WERI-Rb-1 (cell line): ENCODE results near the gene PDGFRB.

Experiments
- DNase-seq: peaks from one replicate; pipeline ENCODE4 v3.0.0-alpha.2; 2020
- H3K27ac ChIP-seq: fragments of 250-450 bp; sonication (Bioruptor Pico); 2 replicates; pipeline ENCODE4 v1.5.1; 2020; ENCODE audit warnings: mild to moderate bottlenecking, moderate library complexity
- H3K27me3 ChIP-seq: fragments of 250-450 bp; sonication (Bioruptor Pico); 2 replicates; pipeline ENCODE4 v1.5.1; 2021; ENCODE audit warnings: mild to moderate bottlenecking, low read depth, moderate library complexity; ENCODE audit not compliant: insufficient read depth, severe bottlenecking
- H3K36me3 ChIP-seq: fragments of 250-450 bp; sonication (Bioruptor Pico); 2 replicates; pipeline ENCODE4 v1.5.1; 2020; ENCODE audit warnings: mild to moderate bottlenecking, moderate library complexity
- H3K4me3 ChIP-seq: 2 replicates; pipeline ENCODE4 v1.5.1; 2011; ENCODE audit warnings: low read depth, mild to moderate bottlenecking, control low read depth, low read length
- H3K9me3 ChIP-seq: fragments of 250-450 bp; sonication (Bioruptor Pico); 2 replicates; pipeline ENCODE4 v1.5.1; 2021; ENCODE audit warnings: mild to moderate bottlenecking, moderate library complexity; ENCODE audit not compliant: severe bottlenecking
- TF ChIP-seq, protein P1 (sequence below): IDR thresholded peaks from 2 replicates; pipeline ENCODE4 v1.5.1; 2011; ENCODE audit warnings: low read depth, mild to moderate bottlenecking, control low read depth, inconsistent platforms, low read length

PDGFRB gene

DNA sequence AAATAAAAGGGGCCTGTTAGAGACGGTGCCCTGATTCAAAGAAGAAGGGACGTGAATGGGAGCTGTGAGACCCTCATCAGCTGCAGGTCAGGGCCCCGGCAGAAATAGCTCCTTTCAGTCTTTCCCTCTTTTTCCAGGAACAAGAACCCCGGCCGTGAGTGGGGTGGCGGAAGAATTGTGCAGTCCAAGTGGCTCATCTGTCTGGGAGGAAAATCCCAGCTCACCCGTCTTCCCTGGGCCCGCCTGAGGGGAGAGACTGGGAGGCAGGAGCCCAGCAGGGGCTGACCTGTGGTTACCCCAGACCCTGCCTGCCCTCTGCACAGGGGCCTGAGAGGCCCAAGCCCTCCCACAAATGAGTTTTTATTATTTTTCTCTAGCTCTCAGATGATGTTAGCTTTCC lies 44.5 kb downstream of the PDGFRB start:
- no peaks in the 10 kb centered on the region for H3K36me3 ChIP-seq
- H3K9me3 ChIP-seq: no peaks in the 10 kb centered on the region
- no peaks in the 10 kb centered on the region for H3K27me3 ChIP-seq
- H3K27ac ChIP-seq: no peak overlapping the region
- no peak for DNase-seq
- no peak overlapping the region for H3K4me3 ChIP-seq
- TF ChIP-seq, protein P1, sequence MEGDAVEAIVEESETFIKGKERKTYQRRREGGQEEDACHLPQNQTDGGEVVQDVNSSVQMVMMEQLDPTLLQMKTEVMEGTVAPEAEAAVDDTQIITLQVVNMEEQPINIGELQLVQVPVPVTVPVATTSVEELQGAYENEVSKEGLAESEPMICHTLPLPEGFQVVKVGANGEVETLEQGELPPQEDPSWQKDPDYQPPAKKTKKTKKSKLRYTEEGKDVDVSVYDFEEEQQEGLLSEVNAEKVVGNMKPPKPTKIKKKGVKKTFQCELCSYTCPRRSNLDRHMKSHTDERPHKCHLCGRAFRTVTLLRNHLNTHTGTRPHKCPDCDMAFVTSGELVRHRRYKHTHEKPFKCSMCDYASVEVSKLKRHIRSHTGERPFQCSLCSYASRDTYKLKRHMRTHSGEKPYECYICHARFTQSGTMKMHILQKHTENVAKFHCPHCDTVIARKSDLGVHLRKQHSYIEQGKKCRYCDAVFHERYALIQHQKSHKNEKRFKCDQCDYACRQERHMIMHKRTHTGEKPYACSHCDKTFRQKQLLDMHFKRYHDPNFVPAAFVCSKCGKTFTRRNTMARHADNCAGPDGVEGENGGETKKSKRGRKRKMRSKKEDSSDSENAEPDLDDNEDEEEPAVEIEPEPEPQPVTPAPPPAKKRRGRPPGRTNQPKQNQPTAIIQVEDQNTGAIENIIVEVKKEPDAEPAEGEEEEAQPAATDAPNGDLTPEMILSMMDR: no peak

GRCh38 chr5:150109921-150110320 lies 45.7 kb downstream of the PDGFRB start:
- Histone ChIP-seq H3K9me3 (no peaks in the 10 kb centered on the region), H3K4me3 (no peak overlapping the region), H3K36me3 (no peaks in the 10 kb centered on the region), H3K27me3 (no peaks in the 10 kb centered on the region), H3K27ac (no peak overlapping the region)
- DNase-seq: peak; percentile 28
- TF ChIP-seq, protein P1: no peak

GRCh38 chr5:150108711-150109514 lies 46.7 kb downstream of the PDGFRB start:
- no peak for DNase-seq
- no peak overlapping the region for H3K27ac ChIP-seq
- no peaks in the 10 kb centered on the region for H3K9me3 ChIP-seq
- H3K27me3 ChIP-seq: no peaks in the 10 kb centered on the region
- no peak overlapping the region for H3K4me3 ChIP-seq
- TF ChIP-seq, protein P1: no peak
- H3K36me3 ChIP-seq: no peaks in the 10 kb centered on the region

DNA sequence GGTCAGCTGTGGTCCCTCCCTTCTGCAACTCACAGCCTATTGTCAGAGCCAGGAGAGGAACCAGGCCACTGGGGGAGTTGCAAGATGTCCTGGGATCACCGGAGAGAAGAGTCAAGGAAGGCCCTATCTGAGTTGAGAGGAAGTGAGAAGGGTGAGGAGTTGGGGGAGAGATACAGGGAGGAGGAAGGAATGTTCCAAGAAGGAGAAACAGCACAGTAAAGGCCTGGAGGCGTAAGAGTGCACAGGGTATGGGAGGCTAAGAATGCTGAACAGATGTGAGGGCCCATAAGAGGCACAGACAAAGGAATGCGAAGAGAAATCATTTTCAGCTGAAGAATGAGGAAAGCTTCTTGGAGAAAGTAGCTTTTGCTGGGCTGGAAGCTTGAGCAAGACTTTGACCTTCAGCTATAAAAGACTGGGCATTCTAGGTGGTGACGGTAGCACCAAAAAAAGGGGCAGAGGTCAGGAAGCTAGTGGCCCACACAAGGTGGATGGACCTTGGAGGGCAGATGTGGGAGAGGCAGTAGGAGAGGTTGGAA lies 47.7 kb downstream of the PDGFRB start:
- TF ChIP-seq, protein P1: no peak
- no peaks in the 10 kb centered on the region for H3K27me3 ChIP-seq
- no peaks in the 10 kb centered on the region for H3K9me3 ChIP-seq
- H3K36me3 ChIP-seq: no peaks in the 10 kb centered on the region
- no peak overlapping the region for H3K4me3 ChIP-seq
- no peak overlapping the region for H3K27ac ChIP-seq
- DNase-seq: no peak

DNA sequence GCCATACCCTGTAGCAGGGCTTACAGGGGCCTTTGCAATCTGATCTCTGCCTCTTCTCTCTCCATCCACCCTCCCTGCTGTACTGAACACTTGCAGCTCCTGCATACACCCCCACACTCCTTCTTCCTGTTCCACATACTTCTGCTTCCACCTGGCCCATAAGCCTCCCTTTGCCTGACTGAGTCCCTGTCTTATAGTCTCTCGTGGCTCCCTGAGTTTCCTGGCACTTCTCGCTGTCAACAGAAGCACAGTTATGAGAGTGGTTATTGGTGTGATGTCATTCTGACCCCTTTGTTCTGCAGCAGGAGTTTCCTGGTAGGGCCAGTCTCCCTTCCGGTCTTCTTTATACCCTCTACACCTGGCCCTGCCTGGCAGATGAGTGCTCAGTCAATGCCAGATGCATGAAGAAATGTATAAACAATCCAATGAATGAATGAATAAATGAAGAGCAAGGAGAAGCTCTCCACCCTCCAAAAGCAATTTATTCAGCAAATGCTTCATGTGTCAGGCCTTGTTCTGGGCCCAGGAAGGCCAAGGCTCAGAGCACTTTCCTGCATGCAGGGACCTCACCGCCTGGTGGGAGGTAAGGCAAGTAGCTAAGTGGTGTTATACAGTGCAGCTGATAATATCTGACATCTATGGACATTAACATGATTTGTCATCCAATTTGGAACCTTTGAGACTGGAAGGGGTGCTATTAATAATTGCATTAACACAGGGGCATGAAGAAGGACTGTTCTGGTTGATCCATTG lies 48.8 kb downstream of the PDGFRB start:
- no peaks in the 10 kb centered on the region for H3K36me3 ChIP-seq
- no peak for DNase-seq
- no peak overlapping the region for H3K27ac ChIP-seq
- H3K4me3 ChIP-seq: no peak overlapping the region
- no peaks in the 10 kb centered on the region for H3K9me3 ChIP-seq
- no peaks in the 10 kb centered on the region for H3K27me3 ChIP-seq
- TF ChIP-seq, protein P1: no peak
